GM19463 (cell line): ENCODE results near the gene NUP98.
"Not testable (repeated sequence)": the region's sequence is repeated elsewhere in the genome, so short reads cannot be mapped to it uniquely, and the experiment has no call there.

Experiments
- ATAC-seq: cut with Tn5 transposase; IDR thresholded peaks from one replicate; pipeline ENCODE4 v1.9.1; 2021; ENCODE audit warnings: mild to moderate bottlenecking, moderate library complexity; ENCODE audit not compliant: unreplicated experiment

NUP98 gene

GRCh38 chr11:3827434-3828186 is 30.3 kb upstream of the NUP98 start:
- ATAC-seq: no peak

- no peak for ATAC-seq
Measured at GRCh38 chr11:3826721-3827120, 29.4 kb upstream of the NUP98 start.

GRCh38 chr11:3825473-3826154 is 28.3 kb upstream of the NUP98 start:
- ATAC-seq: no peak

- peak; percentile 83 for ATAC-seq
Measured at GRCh38 chr11:3824714-3825472, 27.5 kb upstream of the NUP98 start.

- ATAC-seq: no peak
Measured at GRCh38 chr11:3823762-3824506, 26.6 kb upstream of the NUP98 start.

- ATAC-seq: no peak
Measured at GRCh38 chr11:3823303-3823702, 25.9 kb upstream of the NUP98 start.

GRCh38 chr11:3822312-3822711 is 25.0 kb upstream of the NUP98 start:
- ATAC-seq: no peak

GRCh38 chr11:3820971-3821370 is 23.6 kb upstream of the NUP98 start:
- ATAC-seq: no peak

- no peak for ATAC-seq
Measured at GRCh38 chr11:3817181-3817800, 19.9 kb upstream of the NUP98 start.

GRCh38 chr11:3816673-3817072 is 19.3 kb upstream of the NUP98 start:
- ATAC-seq: no peak

GRCh38 chr11:3815845-3816244 is 18.5 kb upstream of the NUP98 start:
- ATAC-seq: no peak

- not testable (repeated sequence) for ATAC-seq
Measured at GRCh38 chr11:3814832-3815231, 17.5 kb upstream of the NUP98 start.

GRCh38 chr11:3810951-3811350 is 13.6 kb upstream of the NUP98 start:
- ATAC-seq: no peak

- no peak for ATAC-seq
Measured at GRCh38 chr11:3810446-3810845, 13.1 kb upstream of the NUP98 start.

- no peak for ATAC-seq
Measured at GRCh38 chr11:3809624-3809928, 12.2 kb upstream of the NUP98 start.

- peak; percentile 74 for ATAC-seq
Measured at GRCh38 chr11:3808861-3809623, 11.7 kb upstream of the NUP98 start.

- peak; percentile 72 for ATAC-seq
Measured at GRCh38 chr11:3807909-3808860, 10.8 kb upstream of the NUP98 start, which contains the start of gene PGAP2. Gene PGAP2, plus strand, starts transcription at chr11:3808560. Its CDS starts 2,700 bp downstream, at chr11:3811260.

GRCh38 chr11:3803726-3804495 is 6.6 kb upstream of the NUP98 start:
- no peak for ATAC-seq
